Heart right ventricle (tissue), 16 donors: ENCODE results near the gene OR2F2. TPM values are rescaled to one million over a fixed set of nuclear protein-coding genes. Genes with fewer than 3 reads are reported as not detected.

Experiments used
- ATAC-seq, 8 donors: fragments of 200-7000 bp; cut with Tn5 transposase; one replicate each; pipeline ENCODE4 v1.9.1; 2020; ENCODE audit warnings: mild to moderate bottlenecking in 8 of 8, moderate library complexity in 8 of 8, moderate number of reproducible peaks in 1 of 8
- DNase-seq, 2 donors: peaks; one replicate each; pipeline ENCODE4 v3.0.0-alpha.2; 2020
- H3K27ac ChIP-seq, 10 donors: fragments of 200-600 bp; sonication (generic) in 2 of 10; one replicate each; pipeline versions ENCODE4 v1.5.0 to v1.8.0; 2020 to 2022; ENCODE audit warnings: mild to moderate bottlenecking in 3 of 10
- H3K27me3 ChIP-seq, 7 donors: fragments of 200-600 bp; one replicate each; pipeline ENCODE4 v1.8.0; 2021 to 2022; ENCODE audit warnings: mild to moderate bottlenecking in 2 of 7
- H3K36me3 ChIP-seq, 9 donors: fragments of 200-600 bp; sonication (generic) in 1 of 9; one replicate each; pipeline versions ENCODE4 v1.5.0 to v1.8.0; 2020 to 2022; ENCODE audit warnings: mild to moderate bottlenecking in 2 of 9
- H3K4me1 ChIP-seq, 9 donors: fragments of 200-600 bp; sonication (generic) in 1 of 9; one replicate each; pipeline versions ENCODE4 v1.5.0 to v1.8.0; 2020 to 2022; ENCODE audit warnings: mild to moderate bottlenecking in 4 of 9
- H3K4me3 ChIP-seq, 10 donors: fragments of 200-600 bp; sonication (generic) in 2 of 10; one replicate each; pipeline versions ENCODE4 v1.5.0 to v1.8.0; 2020 to 2022; ENCODE audit warnings: mild to moderate bottlenecking in 7 of 10, moderate library complexity in 2 of 10
- H3K9me3 ChIP-seq, 11 donors: fragments of 200-600 bp in 10 of 11; sonication (generic) in 2 of 11; one replicate each; pipeline versions ENCODE4 v1.5.0 to v1.8.0; 2013 to 2022; ENCODE audit warnings: mild to moderate bottlenecking in 2 of 11, control low read depth in 1 of 11, moderate library complexity in 1 of 11
- WGBS, 2 donors: extraction: QIAGEN DNeasy Blood & Tissue Kit; methylation state at CpG; one replicate each; pipeline ENCODE4 v1.1.7; 2013; ENCODE audit warnings: inconsistent platforms in 1 of 2; 5-methylcytosine and 5-hydroxymethylcytosine counted together
- intact Hi-C, 10 donors: fragments of 100-400 bp; cut with DNase I; formaldehyde crosslinking; loops; one replicate each; pipeline versions ENCODE4 v1.11.1 to v1.14.2; 2022
- polyA plus RNA-seq, 2 donors: library from polyadenylated mRNA; stranded (reverse); fragments of 200-250 nt; gene quantifications; one replicate each; pipeline ENCODE4 v1.2.3, GENCODE V29; 2013
- total RNA-seq, 10 donors: library from RNA; stranded (reverse); fragmentation: NEBNext Ultra II Directional in 3 of 10; extraction: Animal tissue kit (Norgen Biotek cat#: 25700) in 3 of 10; gene quantifications; one replicate each; pipeline versions ENCODE4 v1.2.1 to v1.2.4, GENCODE V29; 2021 to 2023
- TF ChIP-seq, protein P1 (sequence below), 9 donors: fragments of 200-600 bp; sonication (generic) in 2 of 9; IDR thresholded peaks; one replicate each; pipeline versions ENCODE4 v1.5.0 to v1.8.0; 2021 to 2022; ENCODE audit warnings: antibody characterized with exemption in 9 of 9, mild to moderate bottlenecking in 5 of 9, moderate library complexity in 1 of 9
- donor health status: Arrhythmogenic right ventricular cardiomyopathy.
- donor health status: ischemic (EF 13 %, LVEDD 7.1; RV severe dilation, severe dysfunction).
- donor health status: healthy with polysubstance abuse.
- donor health status: DM: no; HTN: yes; CAD: no.
- donor health status: DM: no; HTN: no; CAD: no.
- donor health status: ischemic (EF 25% LVEDD 6.9; RV normal size, moderate dysfunction).
- donor health status: ischemic (EF 25% LVEDD 5.7; RV mildly dilated, moderate dysfunction).
- donor health status: healthy.
- donor health status: DM: yes; HTN: yes; CAD: no.
- donor health status: Ischemic cardiomyopathy.
- donor health status: ischemic (EF 35%, LVEDD 5.7; RV mildly dilated, moderate dysfunction).
- donor health status: nonischemic (EF 11% LVEDD 7.7; RV severe dilation, severe dysfunction).
- donor health status: DM: yes; HTN: yes; CAD: no.
- donor health status: PGD.
- donor health status: ischemic (EF 29% LVEDD 5.4; RV normal size, mild dysfunction).
- donor health status: nonischemic (EF 23%, LVEDD 6.1; RV moderate dilation, normal function).

Gene OR2F2
- total and polyA plus RNA-seq, 12 donors: not detected

GRCh38 chr7:143936087-143937009 lies 1.3 kb downstream of the OR2F2 start:
- intact Hi-C loops: no loop called here
- 60 to 77% methylated on average over 4 of the region's 4 CpGs for WGBS, 2 donors
- no peak for DNase-seq

DNA sequence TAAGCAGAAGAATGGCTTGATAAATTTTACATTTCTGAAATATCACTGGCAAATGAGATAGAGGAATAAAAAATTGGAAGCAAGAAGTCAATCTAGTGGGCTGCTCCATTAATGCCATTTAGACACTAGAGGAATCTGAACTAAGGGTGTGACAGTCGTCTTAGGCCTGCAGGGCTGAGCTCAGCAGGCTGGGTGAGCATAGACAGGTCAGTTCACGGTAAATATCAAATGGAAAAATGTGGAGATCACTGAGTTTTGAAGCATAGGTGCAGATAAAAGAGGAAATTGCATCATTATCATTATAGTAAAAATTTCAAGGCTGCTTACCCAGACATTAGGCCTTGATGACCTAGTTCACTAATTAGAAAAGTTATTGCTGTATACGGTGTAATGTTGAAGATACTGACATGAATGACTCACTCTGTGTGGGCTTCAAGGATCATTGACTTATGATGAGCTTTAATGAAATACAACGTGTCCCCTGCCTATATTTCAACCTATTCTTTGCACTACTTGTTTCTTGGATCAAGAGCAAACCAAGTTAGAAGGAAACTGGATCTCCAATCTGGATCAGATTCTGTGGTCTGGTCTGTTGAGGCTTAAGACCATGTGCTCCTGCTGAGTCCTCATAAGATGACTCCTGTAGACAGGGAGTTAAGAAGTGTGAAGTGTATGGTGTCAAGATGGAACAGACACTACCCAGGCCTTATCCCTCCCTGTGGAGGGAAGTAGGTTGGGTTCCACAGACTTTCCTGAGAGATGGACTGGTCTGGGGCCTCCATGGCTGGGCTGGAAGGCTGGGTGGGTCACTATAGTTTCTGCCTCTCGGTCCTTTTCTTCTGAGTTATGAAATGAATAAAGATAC lies 3.6 kb downstream of the OR2F2 start:
- WGBS, 2 donors: 67 to 79% methylated on average over 5 of the region's 5 CpGs

More at GRCh38 chr7:143936087-143937009, 1.3 kb downstream of the OR2F2 start:
- no peak overlapping the region for H3K4me3 ChIP-seq
- no peaks in the 10 kb centered on the region for H3K4me1 ChIP-seq
- TF ChIP-seq, protein P1, sequence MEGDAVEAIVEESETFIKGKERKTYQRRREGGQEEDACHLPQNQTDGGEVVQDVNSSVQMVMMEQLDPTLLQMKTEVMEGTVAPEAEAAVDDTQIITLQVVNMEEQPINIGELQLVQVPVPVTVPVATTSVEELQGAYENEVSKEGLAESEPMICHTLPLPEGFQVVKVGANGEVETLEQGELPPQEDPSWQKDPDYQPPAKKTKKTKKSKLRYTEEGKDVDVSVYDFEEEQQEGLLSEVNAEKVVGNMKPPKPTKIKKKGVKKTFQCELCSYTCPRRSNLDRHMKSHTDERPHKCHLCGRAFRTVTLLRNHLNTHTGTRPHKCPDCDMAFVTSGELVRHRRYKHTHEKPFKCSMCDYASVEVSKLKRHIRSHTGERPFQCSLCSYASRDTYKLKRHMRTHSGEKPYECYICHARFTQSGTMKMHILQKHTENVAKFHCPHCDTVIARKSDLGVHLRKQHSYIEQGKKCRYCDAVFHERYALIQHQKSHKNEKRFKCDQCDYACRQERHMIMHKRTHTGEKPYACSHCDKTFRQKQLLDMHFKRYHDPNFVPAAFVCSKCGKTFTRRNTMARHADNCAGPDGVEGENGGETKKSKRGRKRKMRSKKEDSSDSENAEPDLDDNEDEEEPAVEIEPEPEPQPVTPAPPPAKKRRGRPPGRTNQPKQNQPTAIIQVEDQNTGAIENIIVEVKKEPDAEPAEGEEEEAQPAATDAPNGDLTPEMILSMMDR (IDR thresholded peaks at IDR 0.05): no peak
- H3K27ac ChIP-seq: no peak overlapping the region
- no peaks in the 10 kb centered on the region for H3K27me3 ChIP-seq
- H3K9me3 ChIP-seq: peaks cover 0 to 20% (median 0%) of the 10 kb centered on the region in 11 donors
- H3K36me3 ChIP-seq: no peaks in the 10 kb centered on the region
- no peak for ATAC-seq

GRCh38 chr7:143945423-143945822 lies 10.4 kb downstream of the OR2F2 start:
- no peak for ATAC-seq
- no peak overlapping the region for H3K27ac ChIP-seq
- no peaks in the 10 kb centered on the region for H3K27me3 ChIP-seq
- no peaks in the 10 kb centered on the region for H3K9me3 ChIP-seq
- no peaks in the 10 kb centered on the region for H3K36me3 ChIP-seq
- no peaks in the 10 kb centered on the region for H3K4me1 ChIP-seq
- TF ChIP-seq, protein P1 (IDR thresholded peaks at IDR 0.05): no peak
- no peak overlapping the region for H3K4me3 ChIP-seq
- no peak for DNase-seq
- intact Hi-C loops: no loop called here
- WGBS, 2 donors: 86 to 93% methylated on average over 4 of the region's 4 CpGs

More for the DNA sequence above, 3.6 kb downstream of the OR2F2 start:
- no peak for DNase-seq
- H3K4me3 ChIP-seq: no peak overlapping the region
- H3K27ac ChIP-seq: no peak overlapping the region
- H3K9me3 ChIP-seq: peaks cover 0 to 5% (median 0%) of the 10 kb centered on the region in 11 donors
- intact Hi-C loops: no loop called here
- no peaks in the 10 kb centered on the region for H3K4me1 ChIP-seq
- H3K27me3 ChIP-seq: no peaks in the 10 kb centered on the region
- no peaks in the 10 kb centered on the region for H3K36me3 ChIP-seq
- ATAC-seq: no peak
- TF ChIP-seq, protein P1 (IDR thresholded peaks at IDR 0.05): no peak

GRCh38 chr7:143947111-143947510 lies 12.1 kb downstream of the OR2F2 start:
- DNase-seq: no peak
- H3K4me1 ChIP-seq: no peaks in the 10 kb centered on the region
- H3K27ac ChIP-seq: no peak overlapping the region
- no peaks in the 10 kb centered on the region for H3K27me3 ChIP-seq
- no peaks in the 10 kb centered on the region for H3K36me3 ChIP-seq
- intact Hi-C loops: no loop called here
- no peak for ATAC-seq
- H3K9me3 ChIP-seq: no peaks in the 10 kb centered on the region
- WGBS, 2 donors: 72 to 75% methylated on average over 2 of the region's 2 CpGs
- TF ChIP-seq, protein P1 (IDR thresholded peaks at IDR 0.05): no peak
- H3K4me3 ChIP-seq: no peak overlapping the region
